ENCODE data around the gene RPAIN. TPM values are rescaled to one million over a fixed set of nuclear protein-coding genes. Genes with fewer than 3 reads are reported as not detected.

RPAIN gene
- 27.9 TPM for total RNA-seq (ENCODE audit: insufficient read depth, low replicate concordance)

GRCh38 chr17:5419959-5420653 is at the start of gene RPAIN:
Gene RPAIN, plus strand, starts transcription at chr17:5420182. Its CDS starts 29 bp downstream, at chr17:5420211.
- peak; percentile 97 for DNase-seq (ENCODE audit: low spot score)

- no peak for DNase-seq (ENCODE audit: low spot score)
These were observed 49.6 kb upstream of the RPAIN start for GRCh38 chr17:5370411-5370810.

- DNase-seq (ENCODE audit: low spot score), result no peak
These were observed 46.9 kb upstream of the RPAIN start for GRCh38 chr17:5373112-5373511.

- DNase-seq (ENCODE audit: low spot score), result no peak
These were observed 41.3 kb upstream of the RPAIN start for GRCh38 chr17:5378566-5379207.

GRCh38 chr17:5379351-5380107 is 40.5 kb upstream of the RPAIN start:
- DNase-seq (ENCODE audit: low spot score), result no peak

GRCh38 chr17:5380491-5381135 is 39.4 kb upstream of the RPAIN start:
- DNase-seq (ENCODE audit: low spot score), result no peak

GRCh38 chr17:5381542-5381941 is 38.4 kb upstream of the RPAIN start:
- DNase-seq (ENCODE audit: low spot score), result no peak

GRCh38 chr17:5391678-5392077 is 28.3 kb upstream of the RPAIN start:
- no peak for DNase-seq (ENCODE audit: low spot score)

GRCh38 chr17:5396612-5397011 is 23.4 kb upstream of the RPAIN start:
- DNase-seq (ENCODE audit: low spot score), result no peak

- no peak for DNase-seq (ENCODE audit: low spot score)
These were observed 20.2 kb upstream of the RPAIN start for GRCh38 chr17:5399767-5400166.

GRCh38 chr17:5405400-5405799 is 14.6 kb upstream of the RPAIN start:
- DNase-seq (ENCODE audit: low spot score), result no peak

GRCh38 chr17:5408186-5408585 is 11.8 kb upstream of the RPAIN start:
- DNase-seq (ENCODE audit: low spot score), result no peak

- no peak for DNase-seq (ENCODE audit: low spot score)
These were observed 9.2 kb upstream of the RPAIN start for GRCh38 chr17:5410594-5411272.

GRCh38 chr17:5413682-5414081 is 6.3 kb upstream of the RPAIN start:
- no peak for DNase-seq (ENCODE audit: low spot score)

- DNase-seq (ENCODE audit: low spot score), result no peak
These were observed 3.1 kb upstream of the RPAIN start for GRCh38 chr17:5416901-5417300.

GRCh38 chr17:5418858-5419355 is 1.1 kb upstream of the RPAIN start:
- DNase-seq (ENCODE audit: low spot score), result peak; percentile 43

- peak; percentile 99 for DNase-seq (ENCODE audit: low spot score)
These were observed 525 bp upstream of the RPAIN start, which contains the start of gene NUP88 for GRCh38 chr17:5419356-5419958. Gene NUP88, minus strand, starts transcription at chr17:5419662. Its CDS starts 12 bp downstream, at chr17:5419650.

GRCh38 chr17:5422505-5422904 is 2.5 kb downstream of the RPAIN start:
- no peak for DNase-seq (ENCODE audit: low spot score)

- no peak for DNase-seq (ENCODE audit: low spot score)
These were observed 4.9 kb downstream of the RPAIN start for GRCh38 chr17:5424909-5425308.

- DNase-seq (ENCODE audit: low spot score), result no peak
These were observed 5.8 kb downstream of the RPAIN start for GRCh38 chr17:5425826-5426225.
